G401.6 (cell line): ENCODE results near the gene SLC25A46.
"Not testable (repeated sequence)": the region's sequence is repeated elsewhere in the genome, so short reads cannot be mapped to it uniquely, and the experiment has no call there.

Experiments
- FAIRE-seq: peaks from 2 replicates; lab custom pipeline; 2012; peaks lifted over from hg19 to GRCh38; lab: Jason Lieb, UNC

Gene SLC25A46

GRCh38 chr5:110738812-110739651 lies at the start of gene SLC25A46:
Gene SLC25A46 (plus strand): TSS chr5:110739007. CDS start chr5:110739120, 113 bp downstream.
- FAIRE-seq = peak; percentile 77

- not testable (repeated sequence) for FAIRE-seq
Measured at GRCh38 chr5:110690587-110690986, 48.2 kb upstream of the SLC25A46 start.

DNA sequence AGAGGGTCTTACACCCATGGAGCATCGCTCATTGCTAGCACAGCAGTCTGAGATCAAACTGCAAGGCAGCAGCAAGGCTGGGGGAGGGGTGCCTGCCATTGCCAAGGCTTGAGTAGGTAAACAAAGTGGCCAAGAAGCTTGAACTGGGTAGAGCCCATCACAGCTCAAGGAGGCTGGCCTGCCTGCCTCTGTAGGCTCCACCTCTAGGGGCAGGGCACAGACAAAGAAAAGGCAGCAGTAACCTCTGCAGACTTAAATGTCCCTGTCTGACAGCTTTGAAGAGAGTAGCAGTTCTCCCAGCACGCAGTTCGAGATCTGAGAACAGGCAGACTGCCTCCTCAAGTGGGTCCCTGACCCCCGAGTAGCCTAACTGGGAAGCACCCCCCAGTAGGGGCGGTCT lies 46.1 kb upstream of the SLC25A46 start:
- not testable (repeated sequence) for FAIRE-seq

GRCh38 chr5:110702300-110702699 lies 36.5 kb upstream of the SLC25A46 start:
- no peak for FAIRE-seq

- no peak for FAIRE-seq
Measured at GRCh38 chr5:110702704-110703103, 36.1 kb upstream of the SLC25A46 start.

DNA sequence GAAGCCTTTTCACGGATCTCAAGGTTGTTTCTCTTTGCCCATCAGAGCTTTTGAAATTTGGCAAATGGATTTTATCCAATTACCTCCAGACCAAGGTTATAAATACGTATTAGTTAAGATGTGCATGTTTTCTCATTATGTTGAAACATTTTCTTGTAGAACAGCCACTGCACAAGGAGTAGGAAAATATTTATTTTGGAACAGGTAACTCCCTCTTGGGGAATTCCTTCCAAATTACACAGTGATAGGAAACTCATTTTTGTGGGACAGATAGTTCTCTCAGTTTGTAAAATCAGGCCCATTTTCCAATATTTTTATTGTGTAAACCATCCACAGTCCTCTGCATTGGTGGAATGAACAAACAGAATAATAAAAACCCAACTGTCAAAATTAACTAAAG lies 35.3 kb upstream of the SLC25A46 start:
- FAIRE-seq = no peak

GRCh38 chr5:110705349-110705748 lies 33.5 kb upstream of the SLC25A46 start:
- no peak for FAIRE-seq

DNA sequence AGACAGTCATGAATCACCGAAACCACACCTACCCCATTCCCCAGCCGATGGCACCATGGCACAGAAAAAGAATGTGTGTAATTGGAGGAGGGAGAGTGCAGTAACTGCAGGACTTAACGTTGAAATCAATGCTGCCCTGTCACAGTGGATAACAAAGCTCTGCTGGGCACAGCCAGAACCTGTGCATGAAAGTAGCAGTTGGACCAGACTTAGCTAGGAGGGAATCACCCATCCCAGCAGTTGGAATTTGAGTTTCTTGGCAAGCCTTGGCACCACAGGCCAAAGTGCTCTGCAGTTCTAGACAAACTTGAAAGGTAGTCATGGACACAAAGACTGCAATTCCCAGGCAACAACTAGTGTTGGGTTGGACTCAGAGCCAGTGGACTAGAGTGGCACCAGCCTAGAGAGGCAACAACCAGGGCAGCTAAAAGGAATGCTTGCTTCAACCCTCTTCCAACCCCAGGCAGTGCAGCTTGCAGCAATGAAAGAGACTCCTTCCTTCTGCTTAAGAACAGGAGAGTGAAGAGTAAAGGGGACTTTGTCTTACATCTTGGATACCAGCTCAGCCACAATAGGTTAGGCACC lies 31.5 kb upstream of the SLC25A46 start:
- no peak for FAIRE-seq

DNA sequence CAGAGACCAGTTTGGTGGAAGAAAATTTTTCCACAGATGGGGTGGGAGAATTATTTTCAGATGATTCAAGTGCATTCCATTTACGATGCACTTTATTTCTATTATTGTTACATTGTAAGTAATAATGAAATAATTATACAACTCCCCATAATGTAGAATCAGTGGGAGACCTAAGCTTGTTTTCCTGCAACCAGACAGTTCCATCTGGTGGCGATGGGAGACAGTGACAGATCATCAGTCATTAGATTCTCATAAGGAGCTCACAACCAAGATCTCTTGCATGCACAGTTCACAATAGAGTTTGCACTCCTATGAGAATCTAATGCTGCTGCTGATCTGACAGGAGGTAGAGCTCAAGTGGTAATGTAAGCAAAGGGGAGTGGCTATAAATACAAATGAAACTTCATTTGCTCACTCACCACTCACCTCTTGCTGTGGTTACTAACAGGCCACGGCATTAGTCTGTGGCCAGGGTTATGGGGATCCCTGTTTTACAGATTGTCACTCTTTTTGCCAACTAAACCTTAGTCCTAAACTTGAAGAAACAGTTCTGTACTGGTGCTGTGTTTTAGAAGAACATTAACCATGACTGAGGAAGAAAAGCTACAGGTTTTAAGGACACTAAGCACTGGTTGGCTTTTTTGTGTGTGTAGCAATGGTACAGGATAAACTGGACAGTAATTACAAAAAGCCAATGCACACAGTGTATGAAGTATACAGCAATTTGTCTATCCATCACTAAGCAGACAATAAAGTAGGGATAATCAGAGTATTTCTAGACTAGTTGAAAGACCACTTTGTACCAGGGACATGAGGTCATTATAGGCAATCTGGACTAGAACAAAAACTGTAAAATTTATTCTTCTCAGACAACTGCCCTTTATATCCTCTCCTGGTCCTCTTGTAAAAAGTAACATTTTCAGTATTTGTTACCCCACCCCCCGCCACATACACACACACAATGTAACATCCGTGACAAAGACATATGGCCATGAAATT lies 22.3 kb upstream of the SLC25A46 start:
- no peak for FAIRE-seq

DNA sequence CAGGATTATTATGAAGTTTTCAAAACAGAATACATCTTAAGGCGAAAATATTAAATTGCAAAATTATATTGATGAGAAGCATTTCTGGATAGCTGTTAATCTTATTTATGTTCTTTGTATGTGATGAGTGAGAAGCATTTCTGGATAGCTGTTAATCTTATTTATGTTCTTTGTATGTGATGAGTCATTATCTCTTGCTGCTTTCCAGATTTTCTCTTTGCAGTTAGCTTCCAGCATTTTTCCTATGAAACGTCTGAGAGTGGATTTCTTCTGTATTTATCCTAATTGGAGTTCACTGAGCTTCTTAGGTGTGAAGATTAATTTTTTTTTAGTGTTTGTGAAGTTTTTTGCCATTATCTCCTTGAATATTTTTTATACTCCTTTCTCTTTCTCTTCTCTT lies 20.5 kb upstream of the SLC25A46 start:
- no peak for FAIRE-seq

DNA sequence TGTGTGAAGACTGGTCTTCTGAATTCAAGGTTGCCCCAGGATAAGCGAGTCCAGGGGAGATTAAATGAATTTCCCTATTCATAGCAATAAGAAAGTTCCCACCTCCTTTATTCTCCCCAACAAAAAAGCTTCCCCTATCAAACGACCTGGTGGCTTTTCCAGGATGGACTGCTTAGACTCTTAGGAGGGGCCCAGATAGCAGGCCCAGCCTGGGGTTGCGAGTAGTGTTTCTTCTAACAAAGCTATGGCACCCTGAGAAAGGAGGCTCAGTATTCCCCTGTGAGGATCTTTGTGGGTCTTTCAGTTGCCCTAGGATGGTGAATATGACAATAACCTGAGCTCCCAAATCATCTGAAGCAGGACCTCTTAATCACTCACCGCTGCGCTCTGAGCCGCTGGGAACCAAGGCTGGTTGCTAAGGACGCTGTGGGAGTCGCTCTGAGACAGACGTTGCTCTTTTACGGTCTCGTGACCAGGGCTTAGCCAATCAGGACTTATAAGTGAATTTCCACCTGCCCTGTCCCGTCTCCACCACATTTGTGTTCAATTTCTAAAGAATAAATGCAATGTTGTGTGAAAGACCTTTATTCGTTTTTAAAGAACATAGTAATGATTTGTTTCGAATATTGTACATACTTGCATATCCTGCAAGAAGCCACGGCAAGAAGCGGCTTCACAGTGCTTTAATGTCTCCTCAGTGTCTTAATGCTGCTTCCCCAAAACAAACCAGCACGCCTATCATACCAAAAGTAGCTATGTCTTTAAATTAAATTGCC lies 12.4 kb upstream of the SLC25A46 start, which contains the start of gene TMEM232:
TMEM232 (minus strand) TSS at position 423 of the 776 bp plus-strand sequence. CDS start 59,319 bp downstream, outside the sequence.
- FAIRE-seq = no peak

DNA sequence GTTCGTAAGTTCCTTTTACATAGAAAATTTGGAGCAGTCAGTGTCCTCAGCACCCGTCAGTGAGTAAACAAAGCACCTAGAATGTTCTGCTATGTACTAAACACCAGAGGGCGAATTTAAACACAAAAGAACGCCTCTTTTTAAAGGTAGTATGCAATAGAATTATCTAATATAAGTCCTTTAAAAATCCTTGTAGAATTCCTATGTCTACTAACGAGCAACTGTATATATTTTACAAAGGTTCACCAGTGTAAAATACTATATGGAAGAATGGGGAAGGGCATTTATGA lies 11.8 kb upstream of the SLC25A46 start:
- no peak for FAIRE-seq

DNA sequence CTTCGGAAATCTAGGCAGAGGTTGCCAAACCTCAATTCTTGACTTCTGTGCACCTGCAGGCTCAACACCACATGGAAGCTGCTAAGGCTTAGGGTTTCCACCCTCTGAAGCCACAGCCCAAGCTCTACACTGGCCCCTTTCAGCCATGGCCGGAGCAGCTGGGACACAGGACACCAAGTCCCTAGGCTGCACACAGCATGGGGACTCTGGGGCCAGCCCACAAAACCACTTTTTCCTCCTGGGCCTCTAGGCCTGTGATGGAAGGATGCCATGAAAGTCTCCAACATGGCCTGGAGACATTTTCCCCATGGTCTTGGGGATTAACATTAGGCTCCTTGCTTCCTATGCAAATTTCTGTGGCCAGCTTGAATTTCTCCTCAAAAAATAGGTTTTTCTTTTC lies 7.3 kb upstream of the SLC25A46 start:
- FAIRE-seq = not testable (repeated sequence)

DNA sequence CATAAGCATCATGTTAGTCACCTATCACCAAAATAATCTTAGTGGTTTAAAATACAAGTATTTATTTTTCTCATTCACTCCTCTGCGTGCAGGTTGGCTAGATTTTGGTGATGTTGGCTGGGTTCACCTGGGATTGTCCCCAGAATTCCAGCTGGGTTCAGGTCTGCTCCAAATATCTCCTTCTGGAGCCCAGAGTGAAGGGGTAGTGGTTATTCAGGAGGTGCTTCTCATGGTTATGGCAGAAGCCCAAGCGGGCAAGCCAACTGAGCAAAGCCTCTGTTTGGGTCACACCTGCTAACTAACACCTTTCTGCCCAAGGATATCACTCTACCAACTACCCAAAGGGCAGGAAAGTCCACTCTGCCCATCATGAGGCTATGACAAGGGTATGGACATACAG lies 4.7 kb upstream of the SLC25A46 start:
- no peak for FAIRE-seq

DNA sequence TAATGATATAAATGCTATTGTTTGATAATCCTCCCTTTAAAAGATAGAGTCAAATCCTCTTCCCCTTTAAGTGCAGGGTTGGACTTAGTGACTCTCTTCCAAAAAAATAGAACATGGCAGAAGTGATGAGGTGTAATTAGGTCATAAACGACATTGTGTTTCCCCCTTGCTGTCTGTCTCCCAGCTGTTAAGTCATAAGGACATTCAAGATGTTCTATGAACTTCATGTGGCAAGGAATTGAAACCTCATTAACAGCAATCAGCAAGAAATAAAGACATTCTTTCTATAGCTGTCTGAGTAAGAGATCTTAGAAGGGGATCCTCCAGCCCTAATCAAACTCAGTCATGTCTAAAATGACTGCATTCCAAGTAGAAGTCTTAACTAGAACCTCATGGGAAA lies 3.3 kb upstream of the SLC25A46 start:
- FAIRE-seq = no peak

DNA sequence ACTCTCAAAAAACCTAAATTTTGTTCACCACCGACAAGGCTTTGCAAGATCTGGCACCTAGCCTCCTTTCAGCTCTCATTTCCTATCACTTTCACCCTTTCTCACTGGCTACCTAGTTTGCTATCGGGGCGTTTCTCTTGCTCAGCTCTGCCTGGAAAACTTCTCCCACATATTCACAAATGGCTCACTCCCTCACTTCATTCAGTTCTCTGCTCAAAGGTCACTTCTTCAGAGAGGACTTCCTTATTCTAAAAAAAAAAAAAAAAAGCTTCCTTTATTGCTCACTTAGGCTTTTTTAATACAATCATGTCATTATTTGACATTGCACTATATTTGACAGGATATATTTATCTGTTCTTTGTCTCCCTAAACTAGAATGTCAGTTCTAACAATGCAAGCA lies 2.1 kb upstream of the SLC25A46 start:
- no peak for FAIRE-seq

GRCh38 chr5:110738503-110738811 lies 350 bp upstream of the SLC25A46 start:
- no peak for FAIRE-seq

DNA sequence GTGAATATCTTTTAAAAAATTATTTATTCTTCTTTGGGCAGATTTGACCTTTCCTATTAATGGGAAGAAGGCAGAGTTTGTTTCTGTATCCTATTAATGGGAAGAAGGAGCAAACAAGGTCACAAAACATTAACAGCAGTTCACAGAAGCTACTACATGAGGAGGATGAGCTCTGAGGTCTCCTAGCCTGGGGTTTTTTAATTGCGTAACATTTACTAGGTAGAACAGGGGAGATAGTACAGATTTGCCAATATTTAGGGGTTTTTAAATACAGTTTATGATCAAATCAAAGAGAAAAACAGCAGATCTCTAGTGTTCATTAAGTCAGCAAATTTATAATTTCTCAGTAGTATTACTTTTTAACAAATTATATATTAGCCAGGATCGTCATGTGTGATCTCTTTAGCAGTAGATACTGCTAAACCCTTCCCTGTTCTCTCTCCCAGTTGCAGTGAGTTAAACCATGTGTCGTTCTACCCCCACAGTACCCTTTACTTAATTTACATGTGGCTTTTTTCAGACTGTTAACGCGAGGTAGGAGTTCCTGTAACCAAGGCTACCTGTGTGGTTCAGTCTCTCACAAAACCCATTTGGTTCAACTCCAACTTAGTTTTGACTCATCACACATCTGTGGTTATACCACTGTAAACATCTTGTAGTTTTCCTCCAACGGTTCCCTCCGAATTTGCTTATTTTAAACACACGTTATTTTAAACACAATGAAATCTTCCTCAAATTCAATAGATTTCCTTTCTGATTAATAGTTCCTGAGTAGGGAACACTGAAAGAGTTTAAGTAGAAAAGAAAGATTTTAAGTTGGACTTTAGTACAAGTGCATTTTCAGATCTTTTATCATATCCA lies 13.3 kb downstream of the SLC25A46 start:
- no peak for FAIRE-seq

DNA sequence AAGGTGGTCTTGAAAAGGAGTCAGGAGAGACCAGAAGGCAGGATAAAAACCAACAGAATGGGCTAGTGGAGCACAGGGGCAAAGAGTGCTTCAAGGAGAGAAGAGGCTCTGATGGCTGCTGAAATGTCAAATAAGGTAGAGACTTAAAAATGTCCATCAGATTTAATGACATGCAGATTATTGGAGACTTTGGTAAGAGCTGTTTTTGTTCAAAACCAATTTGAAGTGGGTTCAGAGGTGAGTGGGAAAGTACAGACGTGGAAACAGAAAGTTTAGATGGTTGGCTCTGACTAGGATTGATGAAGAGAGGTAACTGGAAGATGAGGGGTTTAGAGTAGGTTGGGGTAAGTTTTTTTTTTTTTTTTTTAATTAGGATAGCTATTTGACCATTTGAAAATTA lies 14.1 kb downstream of the SLC25A46 start:
- no peak for FAIRE-seq

- no peak for FAIRE-seq
Measured at GRCh38 chr5:110753600-110753999, 14.8 kb downstream of the SLC25A46 start.

GRCh38 chr5:110754181-110754580 lies 15.4 kb downstream of the SLC25A46 start:
- no peak for FAIRE-seq
